GM19193 (cell line): ENCODE measurements around the gene DNASE1L2.

ENCODE experiments used
- POLR2A ChIP-seq: IDR thresholded peaks from 4 replicates; pipeline ENCODE4 v1.6.1; 2011; ENCODE audit not compliant: insufficient read depth, insufficient read length; ENCODE audit errors: extremely low read depth

The DNASE1L2 gene

GRCh38 chr16:2229632-2230250 lies 6.5 kb upstream of the DNASE1L2 start:
- no peak for TF ChIP-seq POLR2A

- no peak for TF ChIP-seq POLR2A
Measured at GRCh38 chr16:2230376-2230775, 5.9 kb upstream of the DNASE1L2 start.

GRCh38 chr16:2231016-2231931 lies 5.0 kb upstream of the DNASE1L2 start:
- TF ChIP-seq POLR2A = no peak

DNA sequence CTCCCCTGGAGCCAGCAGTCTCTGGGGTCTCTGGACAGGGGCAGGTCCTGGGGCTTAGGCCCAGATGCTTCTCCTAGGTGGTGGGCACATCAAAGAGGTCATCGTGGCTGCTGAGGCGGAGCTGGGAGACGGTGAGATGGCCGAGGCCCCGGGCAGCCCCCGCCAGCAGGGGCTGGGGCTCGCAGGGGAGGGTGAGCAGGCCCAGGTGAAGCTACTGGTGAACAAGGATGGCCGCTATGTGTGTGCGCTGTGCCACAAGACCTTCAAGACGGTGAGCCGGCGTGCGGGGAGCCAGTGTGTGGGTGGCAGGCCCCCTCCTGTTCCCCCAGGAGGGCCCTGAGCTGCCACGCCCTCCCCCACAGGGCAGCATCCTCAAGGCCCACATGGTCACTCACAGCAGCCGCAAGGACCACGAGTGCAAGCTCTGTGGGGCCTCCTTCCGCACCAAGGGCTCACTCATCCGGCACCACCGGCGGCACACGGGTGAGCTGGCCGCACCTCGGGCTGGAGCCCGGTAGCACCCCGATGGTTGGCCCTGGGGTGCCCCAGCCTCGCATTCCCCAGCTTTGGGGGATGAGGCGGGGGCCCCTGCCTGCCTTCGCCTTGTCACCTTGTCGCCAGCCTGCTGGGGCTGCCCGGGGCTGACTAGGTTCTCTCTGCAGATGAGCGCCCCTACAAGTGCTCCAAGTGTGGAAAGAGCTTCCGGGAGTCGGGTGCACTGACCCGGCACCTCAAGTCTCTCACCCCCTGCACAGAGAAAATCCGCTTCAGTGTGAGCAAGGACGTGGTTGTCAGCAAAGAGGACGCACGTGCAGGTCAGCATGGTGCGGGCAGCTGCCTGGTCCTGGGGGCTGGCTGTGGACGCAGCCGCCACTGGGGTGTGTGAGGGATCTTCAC lies 3.9 kb upstream of the DNASE1L2 start:
- no peak for TF ChIP-seq POLR2A

DNA sequence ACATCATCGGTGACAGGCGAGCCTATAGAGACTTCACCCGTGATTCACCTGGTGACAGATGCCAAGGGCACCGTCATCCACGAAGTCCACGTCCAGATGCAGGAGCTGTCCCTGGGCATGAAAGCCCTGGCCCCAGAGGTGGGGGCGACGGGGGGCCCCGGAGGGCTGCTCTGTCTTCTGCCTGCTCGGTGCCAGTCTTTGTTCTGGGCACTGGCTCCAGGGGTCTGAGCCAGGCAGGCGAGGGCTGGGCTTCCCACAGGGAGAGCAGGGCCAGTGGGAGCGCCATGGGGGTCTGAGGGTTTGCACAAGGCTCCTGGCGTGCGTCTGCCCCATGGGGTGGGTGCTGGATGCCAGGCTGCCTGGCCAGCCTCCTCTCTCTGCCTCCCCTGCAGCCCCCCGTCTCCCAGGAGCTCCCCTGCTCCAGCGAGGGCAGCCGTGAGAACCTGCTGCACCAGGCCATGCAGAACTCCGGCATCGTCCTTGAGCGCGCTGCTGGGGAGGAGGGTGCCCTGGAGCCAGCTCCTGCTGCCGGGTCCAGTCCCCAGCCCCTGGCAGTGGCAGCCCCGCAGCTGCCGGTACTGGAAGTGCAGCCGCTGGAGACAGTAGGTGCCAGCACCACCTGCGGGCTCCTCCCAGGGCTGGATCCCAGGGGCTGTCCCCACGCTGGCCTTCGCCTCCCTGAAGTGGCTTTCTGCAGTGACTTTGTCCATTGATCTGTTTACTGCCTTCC lies 3.0 kb upstream of the DNASE1L2 start:
- peak; percentile 15 for TF ChIP-seq POLR2A

DNA sequence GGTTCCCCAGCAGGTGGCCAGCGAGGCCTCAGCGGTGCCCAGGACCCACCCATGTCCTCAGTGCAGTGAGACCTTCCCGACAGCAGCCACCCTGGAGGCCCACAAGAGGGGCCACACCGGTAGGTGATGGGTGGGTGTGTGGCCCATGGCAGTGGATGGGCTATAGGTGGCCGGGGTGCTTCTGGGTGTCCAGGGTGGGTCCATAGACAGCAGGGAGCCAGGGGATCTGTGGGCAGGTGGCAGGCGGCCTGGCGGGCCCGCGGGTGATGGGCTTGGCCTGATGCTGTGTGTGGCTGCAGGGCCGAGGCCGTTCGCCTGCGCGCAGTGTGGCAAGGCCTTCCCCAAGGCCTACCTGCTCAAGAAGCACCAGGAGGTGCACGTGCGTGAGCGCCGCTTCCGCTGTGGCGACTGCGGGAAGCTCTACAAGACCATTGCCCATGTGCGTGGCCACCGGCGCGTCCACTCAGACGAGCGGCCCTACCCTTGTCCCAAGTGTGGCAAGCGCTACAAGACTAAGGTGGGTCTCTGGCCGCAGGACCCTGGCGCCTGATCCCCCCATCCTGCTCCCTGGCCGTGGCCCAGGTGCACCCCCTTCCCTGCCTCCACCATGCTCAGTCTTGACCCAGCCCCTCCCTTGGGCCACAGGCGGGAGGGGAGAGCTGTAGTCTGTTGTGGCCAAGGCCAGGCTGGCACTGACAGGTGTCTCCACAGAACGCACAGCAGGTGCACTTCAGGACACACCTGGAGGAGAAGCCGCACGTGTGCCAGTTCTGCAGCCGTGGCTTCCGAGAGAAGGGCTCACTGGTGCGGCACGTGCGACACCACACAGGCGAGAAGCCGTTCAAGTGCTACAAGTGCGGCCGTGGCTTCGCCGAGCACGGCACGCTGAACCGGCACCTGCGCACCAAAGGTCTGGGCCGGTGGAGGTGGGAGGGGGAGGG lies 2.1 kb upstream of the DNASE1L2 start:
- TF ChIP-seq POLR2A = no peak

DNA sequence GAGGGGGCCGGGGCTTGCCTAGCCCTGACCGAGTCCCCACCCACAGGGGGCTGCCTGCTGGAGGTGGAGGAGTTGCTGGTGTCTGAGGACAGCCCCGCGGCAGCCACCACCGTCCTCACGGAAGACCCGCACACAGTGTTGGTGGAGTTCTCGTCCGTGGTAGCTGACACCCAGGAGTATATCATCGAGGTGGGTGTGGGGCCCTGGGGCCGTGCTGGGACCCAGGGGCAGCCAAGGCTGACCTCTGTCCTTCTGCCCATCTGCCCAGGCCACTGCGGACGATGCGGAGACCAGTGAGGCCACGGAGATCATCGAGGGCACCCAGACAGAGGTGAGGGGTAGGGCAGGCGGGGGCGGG lies 1.5 kb upstream of the DNASE1L2 start:
- no peak for TF ChIP-seq POLR2A

DNA sequence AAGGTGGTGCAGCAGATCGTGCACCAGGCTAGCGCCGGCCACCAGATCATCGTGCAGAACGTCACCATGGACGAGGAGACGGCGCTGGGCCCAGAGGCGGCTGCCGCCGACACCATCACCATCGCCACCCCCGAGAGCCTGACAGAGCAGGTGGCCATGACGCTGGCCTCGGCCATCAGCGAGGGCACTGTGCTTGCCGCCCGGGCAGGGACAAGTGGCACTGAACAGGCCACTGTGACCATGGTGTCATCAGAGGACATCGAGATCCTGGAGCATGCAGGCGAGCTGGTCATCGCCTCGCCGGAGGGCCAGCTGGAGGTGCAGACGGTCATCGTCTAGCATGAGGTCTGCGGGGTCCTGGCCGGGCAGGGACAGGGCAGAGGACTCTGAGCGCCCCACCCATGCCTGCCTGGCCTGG lies 1.0 kb upstream of the DNASE1L2 start:
- TF ChIP-seq POLR2A = no peak

GRCh38 chr16:2235695-2236336 lies 428 bp upstream of the DNASE1L2 start:
- TF ChIP-seq POLR2A = no peak

- no peak for TF ChIP-seq POLR2A
Measured at GRCh38 chr16:2237102-2237482, 848 bp downstream of the DNASE1L2 start.

DNA sequence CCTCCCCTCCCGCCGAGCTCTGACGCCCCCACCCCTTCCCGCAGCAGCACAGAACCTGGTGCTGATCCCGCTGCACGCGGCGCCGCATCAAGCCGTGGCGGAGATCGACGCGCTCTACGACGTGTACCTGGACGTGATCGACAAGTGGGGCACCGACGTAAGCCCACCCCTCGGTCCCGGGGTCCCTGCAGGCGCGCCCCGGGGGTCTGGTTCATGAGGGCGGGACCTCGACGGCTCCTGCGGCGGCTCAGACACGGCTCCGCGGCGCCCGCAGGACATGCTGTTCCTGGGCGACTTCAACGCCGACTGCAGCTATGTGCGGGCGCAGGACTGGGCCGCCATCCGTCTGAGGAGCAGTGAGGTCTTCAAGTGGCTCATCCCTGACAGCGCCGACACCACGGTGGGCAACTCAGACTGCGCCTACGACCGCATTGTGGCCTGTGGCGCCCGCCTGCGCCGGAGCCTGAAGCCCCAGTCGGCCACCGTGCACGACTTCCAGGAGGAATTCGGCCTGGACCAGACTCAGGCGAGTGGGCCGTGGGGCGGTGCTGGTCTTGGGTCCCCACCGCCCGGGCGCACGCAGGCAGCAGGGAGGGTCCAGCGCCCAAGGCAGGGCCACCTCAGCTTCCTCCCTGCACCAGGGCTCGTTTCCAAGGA lies 1.4 kb downstream of the DNASE1L2 start:
- no peak for TF ChIP-seq POLR2A

DNA sequence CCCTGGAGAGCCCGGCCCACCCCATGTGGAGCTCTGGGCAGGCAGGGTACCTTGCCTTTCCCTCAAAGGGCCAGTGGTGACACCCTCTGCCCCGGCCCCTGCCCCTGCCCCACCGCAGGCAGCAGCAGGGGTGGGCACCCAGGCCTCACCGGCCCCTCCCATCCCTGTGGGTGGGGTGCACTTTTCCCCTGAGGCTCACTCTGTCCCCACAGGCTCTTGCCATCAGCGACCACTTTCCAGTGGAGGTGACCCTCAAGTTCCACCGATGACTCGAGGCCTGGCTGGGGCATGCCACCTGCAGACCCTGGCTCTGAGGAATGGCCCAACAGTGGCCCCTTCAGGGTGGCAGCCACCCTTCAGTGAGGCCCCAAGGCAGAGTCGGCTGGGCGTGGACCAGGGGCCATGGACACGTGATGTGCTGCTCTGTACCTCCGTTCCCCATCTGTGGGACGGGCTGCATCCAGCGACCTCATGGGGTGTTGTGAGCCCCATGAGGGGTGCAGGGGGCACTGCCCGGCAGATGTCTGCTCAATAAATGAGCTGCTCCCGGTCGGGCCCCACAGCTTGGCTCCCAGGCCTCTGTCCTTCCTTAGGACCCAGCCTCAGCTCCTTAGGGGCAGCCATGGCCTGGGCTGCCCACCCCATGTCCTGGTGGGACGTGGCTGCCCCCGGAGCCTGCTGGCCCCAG lies 2.0 kb downstream of the DNASE1L2 start:
- TF ChIP-seq POLR2A = no peak
